ENCODE data around the gene LEPROT.

DNA sequence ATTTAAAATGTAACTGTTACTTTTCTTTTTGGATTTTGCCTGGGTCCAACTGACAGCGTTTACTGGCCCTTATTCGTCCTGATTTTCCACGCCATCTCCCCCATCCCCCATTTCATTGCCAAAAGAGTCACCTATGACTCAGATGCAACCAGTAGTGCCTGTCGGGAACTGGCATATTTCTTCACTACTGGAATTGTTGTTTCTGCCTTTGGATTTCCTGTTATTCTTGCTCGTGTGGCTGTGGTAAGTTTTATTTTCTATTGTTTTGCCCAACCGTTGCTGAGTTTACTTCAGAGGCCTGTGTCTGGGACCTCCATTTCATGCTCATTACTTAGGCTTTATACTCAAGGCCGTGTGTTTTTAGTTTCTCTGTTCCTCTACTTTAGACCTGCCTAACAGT lies 9.3 kb downstream of the LEPROT start:
- TF ChIP-seq, protein P1, sequence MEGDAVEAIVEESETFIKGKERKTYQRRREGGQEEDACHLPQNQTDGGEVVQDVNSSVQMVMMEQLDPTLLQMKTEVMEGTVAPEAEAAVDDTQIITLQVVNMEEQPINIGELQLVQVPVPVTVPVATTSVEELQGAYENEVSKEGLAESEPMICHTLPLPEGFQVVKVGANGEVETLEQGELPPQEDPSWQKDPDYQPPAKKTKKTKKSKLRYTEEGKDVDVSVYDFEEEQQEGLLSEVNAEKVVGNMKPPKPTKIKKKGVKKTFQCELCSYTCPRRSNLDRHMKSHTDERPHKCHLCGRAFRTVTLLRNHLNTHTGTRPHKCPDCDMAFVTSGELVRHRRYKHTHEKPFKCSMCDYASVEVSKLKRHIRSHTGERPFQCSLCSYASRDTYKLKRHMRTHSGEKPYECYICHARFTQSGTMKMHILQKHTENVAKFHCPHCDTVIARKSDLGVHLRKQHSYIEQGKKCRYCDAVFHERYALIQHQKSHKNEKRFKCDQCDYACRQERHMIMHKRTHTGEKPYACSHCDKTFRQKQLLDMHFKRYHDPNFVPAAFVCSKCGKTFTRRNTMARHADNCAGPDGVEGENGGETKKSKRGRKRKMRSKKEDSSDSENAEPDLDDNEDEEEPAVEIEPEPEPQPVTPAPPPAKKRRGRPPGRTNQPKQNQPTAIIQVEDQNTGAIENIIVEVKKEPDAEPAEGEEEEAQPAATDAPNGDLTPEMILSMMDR (IDR thresholded peaks at IDR 0.05; ENCODE audit: low read depth, low read length, missing input control), result no peak
- no peak for TF ChIP-seq YY1 (IDR thresholded peaks at IDR 0.05)

All from liver (tissue), 2 donors.